ENCODE data around the gene WNT4.

- no peak for TF ChIP-seq CTCF (IDR thresholded peaks at IDR 0.05; ENCODE audit: low read depth, low read length)
- no peak for TF ChIP-seq POLR2A (IDR thresholded peaks at IDR 0.05; ENCODE audit: extremely low read depth, insufficient read length)
- no peak for TF ChIP-seq MYC (IDR thresholded peaks at IDR 0.05; ENCODE audit: low read depth, low read length)
- TF ChIP-seq, protein P1, sequence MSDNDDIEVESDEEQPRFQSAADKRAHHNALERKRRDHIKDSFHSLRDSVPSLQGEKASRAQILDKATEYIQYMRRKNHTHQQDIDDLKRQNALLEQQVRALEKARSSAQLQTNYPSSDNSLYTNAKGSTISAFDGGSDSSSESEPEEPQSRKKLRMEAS (IDR thresholded peaks at IDR 0.05; ENCODE audit: low read depth, low read length), result no peak
Measured at GRCh38 chr1:22176258-22176657, 33.4 kb upstream of the WNT4 start.

Measured in NB4 (cell line).